T-helper 1 cell treated with Interleukin-12 subunit alpha and Interleukin-12 subunit beta and Interleukin-4 antibody, amounts not matched to agents 30 μg/mL and 1 μg/mL, for 36 hours (primary cell): ENCODE results near the gene PRKN.
"Not testable (repeated sequence)": the region's sequence is repeated elsewhere in the genome, so short reads cannot be mapped to it uniquely, and the experiment has no call there.

ENCODE experiments used
- H3K27ac Mint-ChIP-seq: one replicate; pipeline ENCODE4 v1.8.0; 2021; ENCODE audit warnings: mild to moderate bottlenecking, mixed read lengths
- H3K27me3 Mint-ChIP-seq: one replicate; pipeline ENCODE4 v1.8.0; 2021; ENCODE audit warnings: low read depth, mixed read lengths
- H3K36me3 Mint-ChIP-seq: one replicate; pipeline ENCODE4 v1.8.0; 2021; ENCODE audit warnings: low read depth, mixed read lengths
- H3K4me1 Mint-ChIP-seq: one replicate; pipeline ENCODE4 v1.8.0; 2021; ENCODE audit warnings: low read depth, mixed read lengths
- H3K4me3 Mint-ChIP-seq: one replicate; pipeline ENCODE4 v1.8.0; 2021; ENCODE audit warnings: mild to moderate bottlenecking, moderate library complexity, mixed read lengths
- H3K9me3 Mint-ChIP-seq: one replicate; pipeline ENCODE4 v1.8.0; 2021; ENCODE audit warnings: mixed read lengths

PRKN gene

GRCh38 chr6:161886545-161886944 is 841.0 kb downstream of the PRKN start:
- not testable (repeated sequence) for H3K27ac Mint-ChIP-seq, H3K27me3 Mint-ChIP-seq

GRCh38 chr6:161884782-161885181 is 842.8 kb downstream of the PRKN start:
- Mint-ChIP-seq H3K4me3 (no peak overlapping the region), H3K9me3 (no peaks in the 10 kb centered on the region), H3K27me3 (no peaks in the 10 kb centered on the region), H3K27ac (no peak overlapping the region), H3K36me3 (no peaks in the 10 kb centered on the region), H3K4me1 (no peaks in the 10 kb centered on the region)

More at GRCh38 chr6:161886545-161886944, 841.0 kb downstream of the PRKN start:
- not testable (repeated sequence) for H3K4me1 Mint-ChIP-seq, H3K36me3 Mint-ChIP-seq, H3K4me3 Mint-ChIP-seq, H3K9me3 Mint-ChIP-seq

DNA sequence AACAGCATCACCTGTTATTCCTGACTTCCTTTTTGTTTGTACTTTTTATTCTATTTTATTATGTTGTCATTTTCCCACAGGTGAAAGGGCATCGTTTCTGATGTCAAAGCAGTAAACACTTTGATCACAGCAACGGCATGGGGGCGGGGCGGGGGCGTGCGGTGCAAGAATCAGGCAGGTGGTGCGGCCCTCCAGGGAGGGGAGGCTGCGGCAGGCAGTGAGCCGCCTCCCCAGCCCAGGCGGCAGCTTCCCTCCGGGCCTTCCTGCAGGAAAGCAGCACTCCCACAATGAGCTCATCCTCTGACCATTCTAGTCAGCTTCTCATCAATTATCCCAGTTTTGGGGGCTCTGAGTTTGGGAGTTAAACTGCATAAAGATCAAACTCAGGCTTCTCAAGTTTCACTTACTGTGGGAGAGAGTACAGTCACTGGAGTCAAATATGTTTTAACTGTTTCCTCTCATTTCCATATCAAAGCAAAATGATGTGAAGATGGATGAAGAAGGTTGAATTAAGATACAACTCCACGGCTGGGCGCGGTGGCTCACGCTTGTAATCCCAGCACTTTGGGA is 845.3 kb downstream of the PRKN start:
- Mint-ChIP-seq H3K4me3 (no peak overlapping the region), H3K27me3 (no peaks in the 10 kb centered on the region), H3K9me3 (no peaks in the 10 kb centered on the region)

GRCh38 chr6:161880056-161880455 is 847.5 kb downstream of the PRKN start:
- H3K27ac Mint-ChIP-seq = no peak overlapping the region
- H3K4me1 Mint-ChIP-seq = no peaks in the 10 kb centered on the region
- no peaks in the 10 kb centered on the region for H3K36me3 Mint-ChIP-seq
- no peaks in the 10 kb centered on the region for H3K9me3 Mint-ChIP-seq
- H3K4me3 Mint-ChIP-seq = no peak overlapping the region
- no peaks in the 10 kb centered on the region for H3K27me3 Mint-ChIP-seq

More for the DNA sequence above, 845.3 kb downstream of the PRKN start:
- Mint-ChIP-seq H3K36me3 (no peaks in the 10 kb centered on the region), H3K4me1 (no peaks in the 10 kb centered on the region), H3K27ac (no peak overlapping the region)

GRCh38 chr6:161876231-161876630 is 851.3 kb downstream of the PRKN start:
- Mint-ChIP-seq H3K9me3 (no peaks in the 10 kb centered on the region), H3K4me3 (no peak overlapping the region), H3K36me3 (no peaks in the 10 kb centered on the region), H3K4me1 (no peaks in the 10 kb centered on the region), H3K27ac (no peak overlapping the region), H3K27me3 (no peaks in the 10 kb centered on the region)

DNA sequence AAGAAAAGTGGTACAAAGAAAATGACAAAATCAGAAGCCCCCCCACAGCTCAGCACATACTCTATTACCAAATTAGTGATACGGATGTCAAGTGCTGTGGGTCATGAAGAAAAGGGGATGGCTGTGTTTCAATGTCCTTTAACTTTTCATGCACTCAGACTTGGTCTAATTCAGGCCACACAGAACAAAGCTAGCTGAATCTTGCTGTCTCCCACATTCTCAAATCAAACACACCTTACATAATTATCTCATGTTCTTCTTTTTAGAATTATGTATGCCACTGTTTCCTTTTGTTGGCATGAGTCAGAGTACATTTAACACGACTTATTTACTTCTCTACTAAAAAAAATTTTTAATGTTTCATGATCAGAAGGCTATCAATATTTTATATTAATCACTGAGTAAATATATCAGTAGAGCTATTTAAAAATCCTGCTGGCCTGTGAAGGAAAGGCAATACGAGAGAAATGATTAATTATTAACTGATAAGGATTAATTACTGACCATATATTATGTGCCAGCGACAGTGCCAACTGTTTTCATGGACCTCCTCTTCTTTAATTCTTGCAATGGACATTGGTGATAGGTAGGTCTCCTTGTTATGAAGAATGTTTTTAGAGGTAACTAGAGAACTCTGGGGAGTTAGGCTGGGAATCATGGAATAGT is 857.2 kb downstream of the PRKN start:
- Mint-ChIP-seq H3K27ac (no peak overlapping the region), H3K4me1 (no peaks in the 10 kb centered on the region), H3K4me3 (no peak overlapping the region), H3K9me3 (no peaks in the 10 kb centered on the region), H3K36me3 (no peaks in the 10 kb centered on the region), H3K27me3 (no peaks in the 10 kb centered on the region)

GRCh38 chr6:161869491-161869890 is 858.1 kb downstream of the PRKN start:
- Mint-ChIP-seq H3K9me3 (no peaks in the 10 kb centered on the region), H3K27me3 (no peaks in the 10 kb centered on the region), H3K36me3 (no peaks in the 10 kb centered on the region), H3K27ac (no peak overlapping the region), H3K4me3 (no peak overlapping the region), H3K4me1 (no peaks in the 10 kb centered on the region)

- H3K4me1 Mint-ChIP-seq = peaks cover 1% of the 10 kb centered on the region
- H3K27ac Mint-ChIP-seq = no peak overlapping the region
- H3K36me3 Mint-ChIP-seq = no peaks in the 10 kb centered on the region
- H3K27me3 Mint-ChIP-seq = no peaks in the 10 kb centered on the region
- H3K9me3 Mint-ChIP-seq = peaks cover 9% of the 10 kb centered on the region
- H3K4me3 Mint-ChIP-seq = no peak overlapping the region
Measured at GRCh38 chr6:161866570-161866969, 861.0 kb downstream of the PRKN start.

DNA sequence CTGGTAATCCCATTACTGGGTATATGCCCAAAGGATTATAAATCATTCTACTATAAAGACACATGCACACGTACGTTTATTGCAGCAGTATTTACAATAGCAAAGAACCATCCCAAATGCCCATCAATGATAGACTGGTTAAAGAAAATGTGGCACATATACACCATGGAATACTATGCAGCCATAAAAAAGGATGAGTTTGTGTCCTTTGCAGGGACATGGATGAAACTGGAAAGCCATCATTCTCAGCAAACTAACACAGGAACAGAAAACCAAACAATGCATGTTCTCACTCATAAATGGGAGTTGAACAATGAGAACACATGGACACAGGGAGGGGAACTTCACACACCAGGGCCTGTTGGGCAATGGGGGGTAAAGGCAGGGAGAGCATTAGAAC is 866.5 kb downstream of the PRKN start:
- H3K9me3 Mint-ChIP-seq = peaks cover 15% of the 10 kb centered on the region
- not testable (repeated sequence) for H3K4me1 Mint-ChIP-seq, H3K4me3 Mint-ChIP-seq, H3K27me3 Mint-ChIP-seq, H3K27ac Mint-ChIP-seq, H3K36me3 Mint-ChIP-seq

DNA sequence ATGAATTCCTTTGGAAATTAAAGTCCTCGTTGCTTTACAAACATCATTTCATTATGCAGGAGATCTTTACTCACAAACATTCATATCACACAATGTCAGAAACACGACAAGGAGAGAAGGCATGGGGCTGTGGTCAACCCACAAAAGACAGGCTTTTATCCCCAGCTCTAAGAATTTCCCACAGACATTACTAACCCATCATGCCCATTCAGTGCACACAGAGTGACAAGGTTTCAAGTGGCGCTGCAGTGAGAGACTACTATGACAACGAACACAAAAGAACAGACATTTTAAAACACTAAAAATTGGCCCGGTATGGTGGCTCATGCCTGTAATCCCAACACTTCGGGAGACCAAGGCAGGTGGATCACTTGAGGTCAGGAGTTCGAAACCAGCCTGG is 873.9 kb downstream of the PRKN start:
- no peaks in the 10 kb centered on the region for H3K36me3 Mint-ChIP-seq
- no peak overlapping the region for H3K4me3 Mint-ChIP-seq
- H3K27me3 Mint-ChIP-seq = no peaks in the 10 kb centered on the region
- no peaks in the 10 kb centered on the region for H3K4me1 Mint-ChIP-seq
- no peak overlapping the region for H3K27ac Mint-ChIP-seq
- H3K9me3 Mint-ChIP-seq = no peaks in the 10 kb centered on the region

DNA sequence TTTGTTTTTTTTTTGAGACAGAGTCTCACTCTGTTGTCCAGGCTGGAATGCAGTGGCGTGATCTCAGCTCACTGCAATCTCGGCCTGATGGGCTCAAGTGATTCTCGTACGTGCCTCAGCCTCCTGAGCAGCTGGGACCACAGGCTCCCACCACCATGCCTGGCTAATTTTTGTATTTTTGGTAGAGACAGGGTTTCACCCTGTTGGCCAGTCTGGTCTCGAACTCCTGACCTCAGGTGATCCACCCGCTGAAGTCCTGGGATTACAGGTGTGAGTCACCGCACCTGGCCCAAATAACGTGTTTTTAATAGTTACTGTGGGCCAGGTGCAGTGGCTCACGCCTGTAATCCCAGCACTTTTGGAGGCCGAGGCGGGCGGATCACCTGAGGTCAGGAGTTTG is 876.1 kb downstream of the PRKN start:
- H3K4me1 Mint-ChIP-seq, H3K27me3 Mint-ChIP-seq, H3K4me3 Mint-ChIP-seq, H3K27ac Mint-ChIP-seq, H3K9me3 Mint-ChIP-seq, H3K36me3 Mint-ChIP-seq: not testable (repeated sequence)

DNA sequence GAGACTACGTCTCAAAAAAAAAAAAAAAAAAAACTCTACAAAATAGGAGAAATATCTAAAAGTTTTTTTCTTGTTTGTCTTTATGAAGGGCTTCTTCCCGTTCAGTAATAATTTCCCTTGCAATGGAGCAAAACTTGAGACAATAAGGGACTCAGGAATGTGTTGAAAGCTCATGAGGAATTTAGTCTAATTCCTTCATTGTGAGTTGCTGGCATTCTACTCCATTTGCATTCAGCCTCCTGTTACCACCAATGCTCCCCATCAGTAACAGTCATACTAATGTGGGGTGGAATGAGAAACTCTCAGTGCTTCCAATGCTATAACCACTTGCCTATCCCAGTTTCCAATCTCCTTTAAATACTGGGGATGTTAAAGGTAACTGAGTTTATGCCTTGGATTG is 877.0 kb downstream of the PRKN start:
- no peaks in the 10 kb centered on the region for H3K27me3 Mint-ChIP-seq
- no peaks in the 10 kb centered on the region for H3K9me3 Mint-ChIP-seq
- no peak overlapping the region for H3K27ac Mint-ChIP-seq
- no peak overlapping the region for H3K4me3 Mint-ChIP-seq
- no peaks in the 10 kb centered on the region for H3K36me3 Mint-ChIP-seq
- H3K4me1 Mint-ChIP-seq = no peaks in the 10 kb centered on the region

GRCh38 chr6:161847628-161848027 is 879.9 kb downstream of the PRKN start:
- Mint-ChIP-seq H3K4me3 (no peak overlapping the region), H3K4me1 (no peaks in the 10 kb centered on the region), H3K36me3 (no peaks in the 10 kb centered on the region), H3K27me3 (no peaks in the 10 kb centered on the region), H3K27ac (no peak overlapping the region), H3K9me3 (no peaks in the 10 kb centered on the region)

- no peak overlapping the region for H3K27ac Mint-ChIP-seq
- H3K4me3 Mint-ChIP-seq = no peak overlapping the region
- no peaks in the 10 kb centered on the region for H3K4me1 Mint-ChIP-seq
- H3K36me3 Mint-ChIP-seq = no peaks in the 10 kb centered on the region
- H3K9me3 Mint-ChIP-seq = no peaks in the 10 kb centered on the region
- H3K27me3 Mint-ChIP-seq = no peaks in the 10 kb centered on the region
Measured at GRCh38 chr6:161844804-161845203, 882.8 kb downstream of the PRKN start.

DNA sequence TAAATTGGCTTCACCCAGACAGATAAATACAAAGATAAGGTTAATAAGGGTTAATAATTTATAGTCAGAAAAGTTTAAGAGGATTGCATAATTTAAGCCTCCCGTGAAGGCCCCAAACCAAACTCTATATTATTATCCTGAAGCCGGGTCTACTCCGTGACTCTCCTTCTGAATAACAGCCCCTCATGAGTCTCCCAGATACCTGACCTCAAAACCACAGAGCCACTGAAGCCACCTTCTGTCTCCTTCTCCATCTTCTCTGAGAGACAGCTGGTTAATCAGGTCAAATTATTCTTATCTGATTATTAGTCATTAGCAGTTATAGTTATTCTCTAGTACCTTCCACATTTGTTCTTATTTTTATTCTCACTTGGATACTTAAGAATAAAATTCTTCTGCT is 884.5 kb downstream of the PRKN start:
- Mint-ChIP-seq H3K27me3 (no peaks in the 10 kb centered on the region), H3K27ac (no peak overlapping the region), H3K9me3 (no peaks in the 10 kb centered on the region), H3K4me3 (no peak overlapping the region), H3K36me3 (no peaks in the 10 kb centered on the region), H3K4me1 (no peaks in the 10 kb centered on the region)

DNA sequence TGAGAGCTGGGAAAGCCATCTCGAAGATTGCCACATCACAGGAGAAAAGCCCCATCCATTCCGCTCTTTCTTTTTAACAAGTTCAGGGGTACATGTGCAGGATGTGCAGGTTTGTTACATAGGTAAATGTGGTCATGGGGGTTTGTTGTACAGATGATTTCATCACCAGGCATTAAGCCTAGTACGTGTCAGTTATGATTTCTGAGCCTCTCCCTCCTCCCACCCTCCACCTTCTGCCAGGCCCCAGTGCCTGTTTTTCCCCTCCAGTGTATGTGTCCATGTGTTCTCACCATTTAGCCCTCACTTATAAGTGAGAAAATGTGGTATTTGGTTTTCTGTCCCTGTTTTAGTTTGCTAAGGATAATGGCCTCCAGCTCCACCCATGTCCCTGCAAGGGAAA is 887.2 kb downstream of the PRKN start:
- H3K4me3 Mint-ChIP-seq = no peak overlapping the region
- no peak overlapping the region for H3K27ac Mint-ChIP-seq
- no peaks in the 10 kb centered on the region for H3K9me3 Mint-ChIP-seq
- no peaks in the 10 kb centered on the region for H3K27me3 Mint-ChIP-seq
- no peaks in the 10 kb centered on the region for H3K36me3 Mint-ChIP-seq
- H3K4me1 Mint-ChIP-seq = no peaks in the 10 kb centered on the region
